ENCODE results near the gene PYGM.

DNA sequence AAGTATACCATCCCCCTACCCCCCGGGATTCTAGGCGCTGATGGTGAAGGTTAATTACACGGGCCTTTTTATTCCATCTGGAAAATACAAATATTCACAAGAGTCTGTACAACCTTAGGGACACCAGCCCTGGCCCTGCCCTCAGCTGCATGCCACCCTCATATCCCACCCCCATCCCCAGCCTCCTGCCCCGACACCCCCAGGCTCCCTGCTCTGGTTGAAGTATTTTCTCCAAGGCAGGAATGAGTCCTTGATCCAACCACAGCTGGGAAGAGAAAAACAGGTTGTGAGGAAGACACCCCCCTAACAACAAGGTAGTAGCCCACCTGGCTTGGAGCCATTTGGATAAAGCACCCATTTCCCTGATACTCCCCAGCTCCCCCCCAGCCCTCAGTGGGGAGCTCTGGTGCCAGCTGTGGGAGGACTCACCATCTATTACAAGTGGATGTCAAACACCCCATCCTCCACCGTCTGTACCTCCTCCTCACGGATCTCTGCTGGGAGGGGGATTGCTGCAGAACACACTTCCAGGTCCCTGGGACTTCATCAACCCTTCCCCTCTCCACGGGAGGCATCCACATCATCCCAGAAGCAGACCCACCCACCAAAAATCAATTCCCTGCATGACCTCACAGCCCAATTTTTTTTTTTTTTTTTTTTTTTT, 32.8 kb downstream of the PYGM start:
- TF ChIP-seq, protein P1, sequence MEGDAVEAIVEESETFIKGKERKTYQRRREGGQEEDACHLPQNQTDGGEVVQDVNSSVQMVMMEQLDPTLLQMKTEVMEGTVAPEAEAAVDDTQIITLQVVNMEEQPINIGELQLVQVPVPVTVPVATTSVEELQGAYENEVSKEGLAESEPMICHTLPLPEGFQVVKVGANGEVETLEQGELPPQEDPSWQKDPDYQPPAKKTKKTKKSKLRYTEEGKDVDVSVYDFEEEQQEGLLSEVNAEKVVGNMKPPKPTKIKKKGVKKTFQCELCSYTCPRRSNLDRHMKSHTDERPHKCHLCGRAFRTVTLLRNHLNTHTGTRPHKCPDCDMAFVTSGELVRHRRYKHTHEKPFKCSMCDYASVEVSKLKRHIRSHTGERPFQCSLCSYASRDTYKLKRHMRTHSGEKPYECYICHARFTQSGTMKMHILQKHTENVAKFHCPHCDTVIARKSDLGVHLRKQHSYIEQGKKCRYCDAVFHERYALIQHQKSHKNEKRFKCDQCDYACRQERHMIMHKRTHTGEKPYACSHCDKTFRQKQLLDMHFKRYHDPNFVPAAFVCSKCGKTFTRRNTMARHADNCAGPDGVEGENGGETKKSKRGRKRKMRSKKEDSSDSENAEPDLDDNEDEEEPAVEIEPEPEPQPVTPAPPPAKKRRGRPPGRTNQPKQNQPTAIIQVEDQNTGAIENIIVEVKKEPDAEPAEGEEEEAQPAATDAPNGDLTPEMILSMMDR (IDR thresholded peaks at IDR 0.05 in 2 of 3, conservative IDR thresholded peaks at IDR 0.05 in 1 of 3; ENCODE audit: borderline replicate concordance in 1 of 3, insufficient read depth in 1 of 3, low read depth in 2 of 3, low read length in 2 of 3): no peak
- no peak for TF ChIP-seq EZH2 (IDR thresholded peaks at IDR 0.05)
- no peak for TF ChIP-seq REST (IDR thresholded peaks at IDR 0.05; ENCODE audit: low read depth)
- TF ChIP-seq CEBPB (IDR thresholded peaks at IDR 0.05; ENCODE audit: low read depth): no peak
- TF ChIP-seq, protein P2, sequence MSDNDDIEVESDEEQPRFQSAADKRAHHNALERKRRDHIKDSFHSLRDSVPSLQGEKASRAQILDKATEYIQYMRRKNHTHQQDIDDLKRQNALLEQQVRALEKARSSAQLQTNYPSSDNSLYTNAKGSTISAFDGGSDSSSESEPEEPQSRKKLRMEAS (IDR thresholded peaks at IDR 0.05): no peak
- TF ChIP-seq TCF7L2 (IDR thresholded peaks at IDR 0.05; ENCODE audit: borderline replicate concordance, extremely low read depth, insufficient read depth, insufficient read length): no peak
- TF ChIP-seq, protein P3, sequence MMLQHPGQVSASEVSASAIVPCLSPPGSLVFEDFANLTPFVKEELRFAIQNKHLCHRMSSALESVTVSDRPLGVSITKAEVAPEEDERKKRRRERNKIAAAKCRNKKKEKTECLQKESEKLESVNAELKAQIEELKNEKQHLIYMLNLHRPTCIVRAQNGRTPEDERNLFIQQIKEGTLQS (IDR thresholded peaks at IDR 0.05): no peak
- no peak for TF ChIP-seq SIN3A (IDR thresholded peaks at IDR 0.05; ENCODE audit: low read depth)
- no peak for TF ChIP-seq POLR2A (IDR thresholded peaks at IDR 0.05; ENCODE audit: borderline replicate concordance, extremely low read depth, insufficient read depth, insufficient read length)
- no peak for TF ChIP-seq POLR2AphosphoS5 (IDR thresholded peaks at IDR 0.05; ENCODE audit: low read depth, low read length)
- TF ChIP-seq EGR1 (IDR thresholded peaks at IDR 0.05; ENCODE audit: low read depth): no peak
- no peak for TF ChIP-seq ELF1 (IDR thresholded peaks at IDR 0.05; ENCODE audit: borderline replicate concordance, low read depth)

Measured in HCT116 (cell line).